Activated naive CD4-positive, alpha-beta T cell treated with anti-CD3 and anti-CD28 coated beads, Interleukin-2, amount 50 U/mL, for 72 hours (primary cell): Measurements from ENCODE around the gene RUNX2. TPM values are rescaled to one million over a fixed set of nuclear protein-coding genes. Genes with fewer than 3 reads are reported as not detected.

Source experiments
- ATAC-seq, 2 donors: fragments of 150-1000 bp; cut with Tn5 transposase; 2 replicates each; pipeline ENCODE4 v1.10.0; 2021; ENCODE audit warnings: mild to moderate bottlenecking in 2 of 2, moderate library complexity in 2 of 2
- DNase-seq, 2 donors: peaks; one replicate each; pipeline ENCODE4 v3.0.0; 2021 to 2022; ENCODE audit warnings: low spot score in 2 of 2
- H3K27ac Mint-ChIP-seq, 2 donors: one replicate each; pipeline ENCODE4 v1.8.0; 2022; ENCODE audit warnings: mild to moderate bottlenecking in 2 of 2, mixed read lengths in 2 of 2
- H3K36me3 Mint-ChIP-seq, 2 donors: one replicate each; pipeline ENCODE4 v1.8.0; 2022; ENCODE audit warnings: mixed read lengths in 2 of 2
- H3K9me3 Mint-ChIP-seq, 2 donors: one replicate each; pipeline ENCODE4 v1.8.0; 2022; ENCODE audit warnings: mixed read lengths in 2 of 2
- total RNA-seq, 2 donors: library from RNA; stranded (reverse); gene quantifications; one replicate each; pipeline ENCODE4 v1.2.3, GENCODE V29; 2022

The RUNX2 gene
- total RNA-seq, 2 donors from 2014 or later: 9.5 to 20.8 TPM

GRCh38 chr6:45377043-45377553 lies 49.0 kb downstream of the RUNX2 start:
- Mint-ChIP-seq H3K36me3 (peaks cover 15 to 22% of the 10 kb centered on the region in 2 donors), H3K9me3 (no peaks in the 10 kb centered on the region), H3K27ac (peak overlapping the region; percentile 98 to 100)
- DNase-seq: no peak
- ATAC-seq: no peak

- peak within 1 kb of the TSS; percentile 98 to 100 for H3K27ac Mint-ChIP-seq
- no peaks in the 10 kb centered on the region for H3K9me3 Mint-ChIP-seq
- peak; percentile 88 to 89 for ATAC-seq
- DNase-seq: peak; percentile 92 to 95
- H3K36me3 Mint-ChIP-seq: peaks cover 15 to 22% of the 10 kb centered on the region in 2 donors
Measured at GRCh38 chr6:45377554-45378333, 49.6 kb downstream of the RUNX2 start, which contains the start of gene SUPT3H. Gene SUPT3H (minus strand): TSS chr6:45377934.

DNA sequence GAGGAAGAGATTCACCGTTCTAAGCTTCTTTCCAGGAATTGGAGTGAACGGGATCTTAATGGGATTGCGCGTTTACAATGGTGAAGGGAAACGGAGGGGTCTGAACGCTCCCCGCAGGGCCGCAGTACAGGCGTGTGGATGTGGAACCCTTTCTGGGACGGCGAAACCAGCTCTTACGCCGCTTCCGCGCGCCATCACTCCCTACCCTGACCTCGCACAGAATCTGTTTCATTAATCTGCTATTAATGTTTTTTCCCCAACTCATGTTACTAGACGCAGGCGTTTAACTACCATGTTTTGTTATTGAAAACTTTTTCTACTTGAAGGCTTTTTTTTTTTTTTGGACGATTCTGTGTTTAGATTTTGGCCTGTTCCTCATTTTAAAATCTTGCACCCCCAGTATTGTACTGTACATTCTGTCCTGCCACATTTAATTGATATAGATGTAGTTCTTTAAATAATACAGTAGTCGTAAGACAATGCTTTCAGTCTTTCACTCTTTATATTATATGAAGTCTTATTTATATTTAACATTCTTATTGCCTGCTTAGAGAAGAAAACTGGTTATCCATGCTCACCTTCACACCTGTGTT lies 50.3 kb downstream of the RUNX2 start:
- ATAC-seq (peak in 1 of 2 donors; percentile 34), DNase-seq (no peak)
- H3K27ac Mint-ChIP-seq: peak overlapping the region; percentile 98 to 100
- H3K36me3 Mint-ChIP-seq: peaks cover 15 to 22% of the 10 kb centered on the region in 2 donors
- no peaks in the 10 kb centered on the region for H3K9me3 Mint-ChIP-seq

DNA sequence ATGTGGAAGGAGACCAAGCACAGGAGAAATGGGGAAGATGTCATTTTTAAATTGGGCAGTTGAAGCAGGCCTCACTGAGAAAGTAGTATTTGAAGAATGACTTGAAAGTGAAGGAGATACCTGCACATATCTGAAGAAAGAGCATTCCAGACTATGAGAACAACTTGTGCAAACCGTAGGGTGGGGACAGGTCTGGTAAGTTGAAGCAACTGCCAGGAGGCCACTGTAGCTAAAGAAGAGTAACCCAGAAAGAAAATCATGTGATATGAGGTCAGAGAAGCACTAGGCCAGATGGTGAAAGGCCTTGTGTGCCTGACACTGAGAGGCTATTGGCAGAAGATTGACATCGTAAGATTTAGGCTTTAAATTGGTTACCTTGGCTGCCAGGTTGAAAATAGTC lies 54.3 kb downstream of the RUNX2 start:
- H3K27ac Mint-ChIP-seq: no peak overlapping the region
- DNase-seq (no peak), ATAC-seq (no peak)
- H3K36me3 Mint-ChIP-seq: peaks cover 8 to 15% of the 10 kb centered on the region in 2 donors
- H3K9me3 Mint-ChIP-seq: peaks cover 3 to 7% of the 10 kb centered on the region in 2 donors

GRCh38 chr6:45386501-45386900 lies 58.4 kb downstream of the RUNX2 start:
- DNase-seq (no peak), ATAC-seq (no peak)
- Mint-ChIP-seq H3K9me3 (peaks cover 3 to 24% of the 10 kb centered on the region in 2 donors), H3K27ac (no peak overlapping the region), H3K36me3 (peaks cover 0 to 14% of the 10 kb centered on the region in 2 donors)

GRCh38 chr6:45387236-45387635 lies 59.1 kb downstream of the RUNX2 start:
- no peak for ATAC-seq
- Mint-ChIP-seq H3K27ac (no peak overlapping the region), H3K9me3 (peaks cover 3 to 27% of the 10 kb centered on the region in 2 donors), H3K36me3 (peaks cover 0 to 17% of the 10 kb centered on the region in 2 donors)
- no peak for DNase-seq

GRCh38 chr6:45388328-45388727 lies 60.2 kb downstream of the RUNX2 start:
- Mint-ChIP-seq H3K36me3 (peaks cover 0 to 17% of the 10 kb centered on the region in 2 donors), H3K9me3 (peaks cover 3 to 31% of the 10 kb centered on the region in 2 donors), H3K27ac (no peak overlapping the region)
- ATAC-seq: no peak
- no peak for DNase-seq

- H3K9me3 Mint-ChIP-seq: peaks cover 0 to 26% of the 10 kb centered on the region in 2 donors
- H3K36me3 Mint-ChIP-seq: peaks cover 6 to 26% of the 10 kb centered on the region in 2 donors
- DNase-seq (no peak), ATAC-seq (no peak)
- H3K27ac Mint-ChIP-seq: peak overlapping the region in 1 of 2 donors; percentile 14
Measured at GRCh38 chr6:45394586-45395095, 66.5 kb downstream of the RUNX2 start.

DNA sequence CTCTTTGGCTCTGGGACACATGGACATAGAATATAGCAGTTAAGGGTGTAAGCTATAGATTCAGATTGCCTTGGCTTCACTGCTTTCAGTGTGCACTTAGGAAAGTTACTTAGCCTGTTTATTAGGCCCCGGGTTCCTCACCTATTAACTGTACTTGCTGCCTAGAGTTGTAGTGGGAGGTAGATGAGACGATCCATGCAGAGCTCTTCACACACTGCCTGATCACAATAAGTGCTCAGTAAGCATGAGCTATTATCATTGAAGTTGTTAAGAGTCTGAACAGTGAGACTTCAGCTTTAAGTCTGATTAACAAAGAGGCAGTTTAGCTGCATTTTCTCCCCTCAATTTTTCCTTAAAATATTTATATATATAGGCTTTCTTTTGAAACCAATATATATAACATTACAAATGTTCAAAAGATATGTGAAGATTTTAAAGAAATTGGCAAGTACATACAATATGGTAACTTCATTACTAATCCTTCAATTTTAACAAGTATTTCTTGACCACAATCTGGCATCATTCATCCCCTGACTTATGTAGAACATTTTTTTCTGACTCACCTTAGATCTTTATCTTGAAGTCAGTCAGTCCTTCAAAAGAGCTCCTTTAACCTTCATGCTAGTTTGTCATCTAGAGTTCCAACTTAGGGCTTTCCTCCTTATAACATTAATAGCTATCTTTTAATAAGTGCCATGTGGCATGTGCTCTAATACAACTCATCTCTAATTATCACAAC lies 70.1 kb downstream of the RUNX2 start:
- no peak overlapping the region for H3K27ac Mint-ChIP-seq
- ATAC-seq (peak in 1 of 2 donors; percentile 75), DNase-seq (no peak)
- peaks cover 6 to 9% of the 10 kb centered on the region in 2 donors for H3K36me3 Mint-ChIP-seq
- H3K9me3 Mint-ChIP-seq: peaks cover 0 to 8% of the 10 kb centered on the region in 2 donors

DNA sequence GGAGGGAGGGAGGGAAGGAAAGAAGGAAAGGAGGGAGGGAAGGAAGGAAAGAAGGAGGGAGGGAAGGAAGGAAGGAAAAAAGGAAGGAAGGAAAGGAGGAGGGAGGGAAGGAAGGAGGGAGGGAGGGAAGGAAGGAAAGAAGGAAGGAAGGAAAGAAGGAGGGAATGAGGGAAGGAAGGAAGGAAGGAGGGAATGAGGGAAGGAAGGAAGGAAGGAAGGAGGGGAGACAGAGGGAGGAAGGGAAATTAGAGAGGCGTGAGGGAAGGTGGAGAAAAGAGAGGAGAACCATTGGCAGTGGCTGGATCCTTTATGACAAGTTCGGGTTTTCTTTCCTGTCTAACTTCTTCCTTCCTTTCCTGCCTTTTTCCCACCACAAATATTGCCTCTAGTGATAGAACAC lies 71.9 kb downstream of the RUNX2 start:
- H3K27ac Mint-ChIP-seq: no peak overlapping the region
- DNase-seq (no peak), ATAC-seq (no peak)
- H3K36me3 Mint-ChIP-seq: no peaks in the 10 kb centered on the region
- peaks cover 0 to 4% of the 10 kb centered on the region in 2 donors for H3K9me3 Mint-ChIP-seq

- ATAC-seq: no peak
- Mint-ChIP-seq H3K9me3 (no peaks in the 10 kb centered on the region), H3K36me3 (no peaks in the 10 kb centered on the region), H3K27ac (no peak overlapping the region)
- no peak for DNase-seq
Measured at GRCh38 chr6:45411959-45412358, 83.8 kb downstream of the RUNX2 start.

DNA sequence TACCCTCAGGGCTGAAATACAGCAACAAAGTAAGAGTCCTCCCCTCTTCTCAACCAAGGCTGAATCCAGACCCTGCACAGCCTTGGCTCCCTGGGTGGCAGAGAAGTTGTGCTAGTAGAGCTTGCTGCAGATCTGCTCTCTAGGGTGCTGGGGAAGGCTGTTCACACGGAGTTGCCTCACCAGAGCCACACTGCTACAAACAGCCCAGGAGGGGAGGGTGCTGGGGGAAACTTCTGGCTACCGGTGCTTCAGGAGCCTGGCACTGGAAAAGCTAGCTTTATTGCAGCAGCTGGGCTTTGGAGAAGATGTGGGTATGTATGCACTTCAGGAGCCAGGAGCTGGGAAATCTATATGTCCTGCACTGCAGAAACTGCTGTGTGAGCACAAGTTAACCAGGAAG lies 87.2 kb downstream of the RUNX2 start:
- DNase-seq (no peak), ATAC-seq (no peak)
- Mint-ChIP-seq H3K36me3 (peaks cover 0 to 7% of the 10 kb centered on the region in 2 donors), H3K27ac (no peak overlapping the region), H3K9me3 (no peaks in the 10 kb centered on the region)

GRCh38 chr6:45415788-45416518 lies 87.8 kb downstream of the RUNX2 start:
- Mint-ChIP-seq H3K27ac (no peak overlapping the region), H3K9me3 (no peaks in the 10 kb centered on the region), H3K36me3 (peaks cover 0 to 11% of the 10 kb centered on the region in 2 donors)
- ATAC-seq: no peak
- no peak for DNase-seq

GRCh38 chr6:45416700-45417099 lies 88.6 kb downstream of the RUNX2 start:
- Mint-ChIP-seq H3K36me3 (peaks cover 4 to 17% of the 10 kb centered on the region in 2 donors), H3K9me3 (no peaks in the 10 kb centered on the region), H3K27ac (no peak overlapping the region)
- ATAC-seq (no peak), DNase-seq (no peak)

DNA sequence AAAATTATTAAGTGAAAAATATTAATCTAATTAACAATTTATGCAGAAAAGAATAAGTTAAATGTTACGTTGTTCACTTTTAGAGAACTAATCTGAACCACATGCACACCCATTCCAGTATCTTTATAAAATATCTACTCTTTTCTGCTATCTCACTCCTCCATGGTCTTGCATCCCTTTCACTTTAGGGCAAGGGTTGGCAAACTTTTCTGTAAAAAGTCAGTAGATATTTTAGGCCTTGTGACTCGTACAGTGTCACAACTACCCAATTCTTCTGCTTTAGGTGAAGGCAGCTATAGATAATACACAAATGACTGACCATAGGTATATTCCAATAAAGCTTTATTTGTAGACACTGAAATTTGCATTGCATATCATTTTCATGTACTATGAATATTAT lies 89.3 kb downstream of the RUNX2 start:
- no peak for ATAC-seq
- no peak for DNase-seq
- H3K36me3 Mint-ChIP-seq: peaks cover 4 to 21% of the 10 kb centered on the region in 2 donors
- no peaks in the 10 kb centered on the region for H3K9me3 Mint-ChIP-seq
- H3K27ac Mint-ChIP-seq: no peak overlapping the region

- peaks cover 4 to 35% of the 10 kb centered on the region in 2 donors for H3K36me3 Mint-ChIP-seq
- no peaks in the 10 kb centered on the region for H3K9me3 Mint-ChIP-seq
- peak overlapping the region in 1 of 2 donors; percentile 98 for H3K27ac Mint-ChIP-seq
- ATAC-seq (peak; percentile 38 to 46), DNase-seq (peak; percentile 59 to 69)
Measured at GRCh38 chr6:45419571-45420082, 91.5 kb downstream of the RUNX2 start.
